K562 (cell line): ENCODE data around the gene ANGEL2. TPM values are rescaled to one million over a fixed set of nuclear protein-coding genes. Genes with fewer than 3 reads are reported as not detected.

Source experiments
- CCNT2 ChIP-seq: IDR thresholded peaks from 2 replicates; pipeline ENCODE4 v1.6.1; 2011; ENCODE audit warnings: borderline replicate concordance, low read depth, mild to moderate bottlenecking, moderate library complexity, mixed read lengths, low read length; ENCODE audit not compliant: insufficient read length; ENCODE audit errors: extremely low read depth
- L3MBTL2 ChIP-seq: fragments of 450-650 bp; IDR thresholded peaks from 2 replicates; pipeline ENCODE4 v1.6.1; 2016; ENCODE audit warnings: mild to moderate bottlenecking, moderate library complexity
- POLR3G ChIP-seq: IDR thresholded peaks from 2 replicates; pipeline ENCODE4 v1.6.1; 2011; ENCODE audit not compliant: insufficient read length, insufficient replicate concordance; ENCODE audit errors: extremely low read depth
- SAFB ChIP-seq: fragments of 200-400 bp; formaldehyde crosslinking; IDR thresholded peaks from 2 replicates; pipeline ENCODE4 v1.6.1; 2017; ENCODE audit warnings: low read depth, low read length, borderline replicate concordance
- SMARCB1 ChIP-seq: IDR thresholded peaks from 2 replicates; pipeline ENCODE4 v1.6.1; 2011; ENCODE audit warnings: improper control_type of control experiment, low read depth; ENCODE audit not compliant: insufficient read length
- ZNF316 ChIP-seq: fragments of 450-650 bp; IDR thresholded peaks from 2 replicates; pipeline ENCODE4 v1.6.1; 2016
- ZNF77 ChIP-seq: fragments of 250-450 bp; sonication (Bioruptor Pico); IDR thresholded peaks from 2 replicates; pipeline ENCODE4 v1.5.0; 2020
- polyA plus RNA-seq, 8 experiments: library from polyadenylated mRNA; depleted of rRNA in 4 of 8; stranded (reverse) in 5 of 8; unstranded in 3 of 8; fragments of >200 nt; fragmentation: Nextera tagmentation in 2 of 8; fragmentation: Illumina TruSeq in 1 of 8; extraction: Ambion mirVana in 2 of 8; extraction: Trizol in 1 of 8; gene quantifications; 2 replicates each; pipeline versions ENCODE4 v1.2.1 to v1.2.3, GENCODE V29; 2011 to 2014; ENCODE audit warnings: inconsistent platforms in 1 of 8, missing spikeins in 1 of 8
- total RNA-seq, 7 experiments: library from RNA; depleted of rRNA in 6 of 7; stranded (reverse); fragments of >200 nt in 6 of 7; fragmentation: Illumina TruSeq in 2 of 7; extraction: Trizol in 2 of 7; gene quantifications; 2 replicates each; pipeline versions ENCODE4 v1.2.1 to v1.2.3, GENCODE V29; 2011 to 2021; ENCODE audit warnings: low replicate concordance in 1 of 7
- TF ChIP-seq, protein P1 (sequence below): fragments of 250-450 bp; sonication (Bioruptor Pico); IDR thresholded peaks from 2 replicates; pipeline ENCODE4 v1.8.0; 2021; ENCODE audit warnings: moderate library complexity, mild to moderate bottlenecking, inconsistent platforms
- TF ChIP-seq, protein P2 (sequence below): sonication (generic); formaldehyde crosslinking; IDR thresholded peaks from 2 replicates; pipeline ENCODE4 v1.8.1; 2023; ENCODE audit warnings: mild to moderate bottlenecking, missing genetic modification reagents
- TF ChIP-seq, protein P3 (sequence below): fragments of 450-650 bp; IDR thresholded peaks from 2 replicates; pipeline ENCODE4 v1.6.1; 2016; ENCODE audit warnings: mild to moderate bottlenecking, moderate library complexity

Gene ANGEL2
- total and polyA plus RNA-seq, 9 of the 15 experiments (the other 6 are each of a cell fraction or from before 2014, with no cell fraction given): 6.8 to 34.6 (median 26.2) TPM

- no peak for TF ChIP-seq SAFB
- TF ChIP-seq, protein P1, sequence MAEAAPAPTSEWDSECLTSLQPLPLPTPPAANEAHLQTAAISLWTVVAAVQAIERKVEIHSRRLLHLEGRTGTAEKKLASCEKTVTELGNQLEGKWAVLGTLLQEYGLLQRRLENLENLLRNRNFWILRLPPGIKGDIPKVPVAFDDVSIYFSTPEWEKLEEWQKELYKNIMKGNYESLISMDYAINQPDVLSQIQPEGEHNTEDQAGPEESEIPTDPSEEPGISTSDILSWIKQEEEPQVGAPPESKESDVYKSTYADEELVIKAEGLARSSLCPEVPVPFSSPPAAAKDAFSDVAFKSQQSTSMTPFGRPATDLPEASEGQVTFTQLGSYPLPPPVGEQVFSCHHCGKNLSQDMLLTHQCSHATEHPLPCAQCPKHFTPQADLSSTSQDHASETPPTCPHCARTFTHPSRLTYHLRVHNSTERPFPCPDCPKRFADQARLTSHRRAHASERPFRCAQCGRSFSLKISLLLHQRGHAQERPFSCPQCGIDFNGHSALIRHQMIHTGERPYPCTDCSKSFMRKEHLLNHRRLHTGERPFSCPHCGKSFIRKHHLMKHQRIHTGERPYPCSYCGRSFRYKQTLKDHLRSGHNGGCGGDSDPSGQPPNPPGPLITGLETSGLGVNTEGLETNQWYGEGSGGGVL (CRISPR knock-in tag): no peak
- TF ChIP-seq, protein P2, sequence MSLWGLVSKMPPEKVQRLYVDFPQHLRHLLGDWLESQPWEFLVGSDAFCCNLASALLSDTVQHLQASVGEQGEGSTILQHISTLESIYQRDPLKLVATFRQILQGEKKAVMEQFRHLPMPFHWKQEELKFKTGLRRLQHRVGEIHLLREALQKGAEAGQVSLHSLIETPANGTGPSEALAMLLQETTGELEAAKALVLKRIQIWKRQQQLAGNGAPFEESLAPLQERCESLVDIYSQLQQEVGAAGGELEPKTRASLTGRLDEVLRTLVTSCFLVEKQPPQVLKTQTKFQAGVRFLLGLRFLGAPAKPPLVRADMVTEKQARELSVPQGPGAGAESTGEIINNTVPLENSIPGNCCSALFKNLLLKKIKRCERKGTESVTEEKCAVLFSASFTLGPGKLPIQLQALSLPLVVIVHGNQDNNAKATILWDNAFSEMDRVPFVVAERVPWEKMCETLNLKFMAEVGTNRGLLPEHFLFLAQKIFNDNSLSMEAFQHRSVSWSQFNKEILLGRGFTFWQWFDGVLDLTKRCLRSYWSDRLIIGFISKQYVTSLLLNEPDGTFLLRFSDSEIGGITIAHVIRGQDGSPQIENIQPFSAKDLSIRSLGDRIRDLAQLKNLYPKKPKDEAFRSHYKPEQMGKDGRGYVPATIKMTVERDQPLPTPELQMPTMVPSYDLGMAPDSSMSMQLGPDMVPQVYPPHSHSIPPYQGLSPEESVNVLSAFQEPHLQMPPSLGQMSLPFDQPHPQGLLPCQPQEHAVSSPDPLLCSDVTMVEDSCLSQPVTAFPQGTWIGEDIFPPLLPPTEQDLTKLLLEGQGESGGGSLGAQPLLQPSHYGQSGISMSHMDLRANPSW (CRISPR knock-in tag): no peak
- TF ChIP-seq SMARCB1: peak; percentile 77
- TF ChIP-seq, protein P3, sequence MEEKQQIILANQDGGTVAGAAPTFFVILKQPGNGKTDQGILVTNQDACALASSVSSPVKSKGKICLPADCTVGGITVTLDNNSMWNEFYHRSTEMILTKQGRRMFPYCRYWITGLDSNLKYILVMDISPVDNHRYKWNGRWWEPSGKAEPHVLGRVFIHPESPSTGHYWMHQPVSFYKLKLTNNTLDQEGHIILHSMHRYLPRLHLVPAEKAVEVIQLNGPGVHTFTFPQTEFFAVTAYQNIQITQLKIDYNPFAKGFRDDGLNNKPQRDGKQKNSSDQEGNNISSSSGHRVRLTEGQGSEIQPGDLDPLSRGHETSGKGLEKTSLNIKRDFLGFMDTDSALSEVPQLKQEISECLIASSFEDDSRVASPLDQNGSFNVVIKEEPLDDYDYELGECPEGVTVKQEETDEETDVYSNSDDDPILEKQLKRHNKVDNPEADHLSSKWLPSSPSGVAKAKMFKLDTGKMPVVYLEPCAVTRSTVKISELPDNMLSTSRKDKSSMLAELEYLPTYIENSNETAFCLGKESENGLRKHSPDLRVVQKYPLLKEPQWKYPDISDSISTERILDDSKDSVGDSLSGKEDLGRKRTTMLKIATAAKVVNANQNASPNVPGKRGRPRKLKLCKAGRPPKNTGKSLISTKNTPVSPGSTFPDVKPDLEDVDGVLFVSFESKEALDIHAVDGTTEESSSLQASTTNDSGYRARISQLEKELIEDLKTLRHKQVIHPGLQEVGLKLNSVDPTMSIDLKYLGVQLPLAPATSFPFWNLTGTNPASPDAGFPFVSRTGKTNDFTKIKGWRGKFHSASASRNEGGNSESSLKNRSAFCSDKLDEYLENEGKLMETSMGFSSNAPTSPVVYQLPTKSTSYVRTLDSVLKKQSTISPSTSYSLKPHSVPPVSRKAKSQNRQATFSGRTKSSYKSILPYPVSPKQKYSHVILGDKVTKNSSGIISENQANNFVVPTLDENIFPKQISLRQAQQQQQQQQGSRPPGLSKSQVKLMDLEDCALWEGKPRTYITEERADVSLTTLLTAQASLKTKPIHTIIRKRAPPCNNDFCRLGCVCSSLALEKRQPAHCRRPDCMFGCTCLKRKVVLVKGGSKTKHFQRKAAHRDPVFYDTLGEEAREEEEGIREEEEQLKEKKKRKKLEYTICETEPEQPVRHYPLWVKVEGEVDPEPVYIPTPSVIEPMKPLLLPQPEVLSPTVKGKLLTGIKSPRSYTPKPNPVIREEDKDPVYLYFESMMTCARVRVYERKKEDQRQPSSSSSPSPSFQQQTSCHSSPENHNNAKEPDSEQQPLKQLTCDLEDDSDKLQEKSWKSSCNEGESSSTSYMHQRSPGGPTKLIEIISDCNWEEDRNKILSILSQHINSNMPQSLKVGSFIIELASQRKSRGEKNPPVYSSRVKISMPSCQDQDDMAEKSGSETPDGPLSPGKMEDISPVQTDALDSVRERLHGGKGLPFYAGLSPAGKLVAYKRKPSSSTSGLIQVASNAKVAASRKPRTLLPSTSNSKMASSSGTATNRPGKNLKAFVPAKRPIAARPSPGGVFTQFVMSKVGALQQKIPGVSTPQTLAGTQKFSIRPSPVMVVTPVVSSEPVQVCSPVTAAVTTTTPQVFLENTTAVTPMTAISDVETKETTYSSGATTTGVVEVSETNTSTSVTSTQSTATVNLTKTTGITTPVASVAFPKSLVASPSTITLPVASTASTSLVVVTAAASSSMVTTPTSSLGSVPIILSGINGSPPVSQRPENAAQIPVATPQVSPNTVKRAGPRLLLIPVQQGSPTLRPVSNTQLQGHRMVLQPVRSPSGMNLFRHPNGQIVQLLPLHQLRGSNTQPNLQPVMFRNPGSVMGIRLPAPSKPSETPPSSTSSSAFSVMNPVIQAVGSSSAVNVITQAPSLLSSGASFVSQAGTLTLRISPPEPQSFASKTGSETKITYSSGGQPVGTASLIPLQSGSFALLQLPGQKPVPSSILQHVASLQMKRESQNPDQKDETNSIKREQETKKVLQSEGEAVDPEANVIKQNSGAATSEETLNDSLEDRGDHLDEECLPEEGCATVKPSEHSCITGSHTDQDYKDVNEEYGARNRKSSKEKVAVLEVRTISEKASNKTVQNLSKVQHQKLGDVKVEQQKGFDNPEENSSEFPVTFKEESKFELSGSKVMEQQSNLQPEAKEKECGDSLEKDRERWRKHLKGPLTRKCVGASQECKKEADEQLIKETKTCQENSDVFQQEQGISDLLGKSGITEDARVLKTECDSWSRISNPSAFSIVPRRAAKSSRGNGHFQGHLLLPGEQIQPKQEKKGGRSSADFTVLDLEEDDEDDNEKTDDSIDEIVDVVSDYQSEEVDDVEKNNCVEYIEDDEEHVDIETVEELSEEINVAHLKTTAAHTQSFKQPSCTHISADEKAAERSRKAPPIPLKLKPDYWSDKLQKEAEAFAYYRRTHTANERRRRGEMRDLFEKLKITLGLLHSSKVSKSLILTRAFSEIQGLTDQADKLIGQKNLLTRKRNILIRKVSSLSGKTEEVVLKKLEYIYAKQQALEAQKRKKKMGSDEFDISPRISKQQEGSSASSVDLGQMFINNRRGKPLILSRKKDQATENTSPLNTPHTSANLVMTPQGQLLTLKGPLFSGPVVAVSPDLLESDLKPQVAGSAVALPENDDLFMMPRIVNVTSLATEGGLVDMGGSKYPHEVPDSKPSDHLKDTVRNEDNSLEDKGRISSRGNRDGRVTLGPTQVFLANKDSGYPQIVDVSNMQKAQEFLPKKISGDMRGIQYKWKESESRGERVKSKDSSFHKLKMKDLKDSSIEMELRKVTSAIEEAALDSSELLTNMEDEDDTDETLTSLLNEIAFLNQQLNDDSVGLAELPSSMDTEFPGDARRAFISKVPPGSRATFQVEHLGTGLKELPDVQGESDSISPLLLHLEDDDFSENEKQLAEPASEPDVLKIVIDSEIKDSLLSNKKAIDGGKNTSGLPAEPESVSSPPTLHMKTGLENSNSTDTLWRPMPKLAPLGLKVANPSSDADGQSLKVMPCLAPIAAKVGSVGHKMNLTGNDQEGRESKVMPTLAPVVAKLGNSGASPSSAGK: peak; percentile 96
- 0 out of 2 replicates have a peak, but pooled peaks have one; percentile 1 for TF ChIP-seq ZNF316
- no peak for TF ChIP-seq ZNF77 (CRISPR knock-in tag)
- peak; percentile 73 for TF ChIP-seq CCNT2
- peak; percentile 90 for TF ChIP-seq L3MBTL2
- no peak for TF ChIP-seq POLR3G
These were observed at the start of gene ANGEL2 (continued) for GRCh38 chr1:213015099-213016050.
